COLO668 (cell line): ENCODE measurements around the gene ANKLE2.

ENCODE experiments used
- DNase-seq: peaks from one replicate; lab custom pipeline; 2025; ENCODE audit not compliant: unreplicated experiment; lab: John Stamatoyannopoulos, UW

ANKLE2 gene

GRCh38 chr12:132747395-132747794 lies 14.2 kb downstream of the ANKLE2 start:
- no peak for DNase-seq

- DNase-seq, result no peak
These were observed 15.0 kb downstream of the ANKLE2 start for GRCh38 chr12:132746613-132747012.

- no peak for DNase-seq
These were observed 17.8 kb downstream of the ANKLE2 start for GRCh38 chr12:132743831-132744230.

GRCh38 chr12:132741620-132742019 lies 20.0 kb downstream of the ANKLE2 start:
- no peak for DNase-seq

GRCh38 chr12:132740652-132741051 lies 21.0 kb downstream of the ANKLE2 start:
- no peak for DNase-seq

- DNase-seq, result no peak
These were observed 21.4 kb downstream of the ANKLE2 start for GRCh38 chr12:132740313-132740646.

- no peak for DNase-seq
These were observed 21.9 kb downstream of the ANKLE2 start for GRCh38 chr12:132739600-132740312.

GRCh38 chr12:132736913-132737312 lies 24.7 kb downstream of the ANKLE2 start:
- no peak for DNase-seq

GRCh38 chr12:132736378-132736777 lies 25.3 kb downstream of the ANKLE2 start:
- no peak for DNase-seq

GRCh38 chr12:132735496-132735895 lies 26.1 kb downstream of the ANKLE2 start:
- DNase-seq, result no peak

- DNase-seq, result no peak
These were observed 27.4 kb downstream of the ANKLE2 start for GRCh38 chr12:132734206-132734605.

GRCh38 chr12:132731574-132731973 lies 30.1 kb downstream of the ANKLE2 start:
- no peak for DNase-seq

- DNase-seq, result no peak
These were observed 31.3 kb downstream of the ANKLE2 start for GRCh38 chr12:132730353-132730752.

GRCh38 chr12:132729541-132730320 lies 31.9 kb downstream of the ANKLE2 start:
- DNase-seq, result no peak

- DNase-seq, result no peak
These were observed 33.1 kb downstream of the ANKLE2 start for GRCh38 chr12:132728502-132728901.

- no peak for DNase-seq
These were observed 34.4 kb downstream of the ANKLE2 start for GRCh38 chr12:132727091-132727794.

- no peak for DNase-seq
These were observed 35.2 kb downstream of the ANKLE2 start for GRCh38 chr12:132726386-132726785.

GRCh38 chr12:132724506-132725241 lies 37.0 kb downstream of the ANKLE2 start:
- DNase-seq, result no peak

- no peak for DNase-seq
These were observed 37.9 kb downstream of the ANKLE2 start for GRCh38 chr12:132723764-132724140.

GRCh38 chr12:132723015-132723763 lies 38.4 kb downstream of the ANKLE2 start:
- DNase-seq, result no peak
